PC-3 (cell line): ENCODE results near the gene MLPH. TPM values are rescaled to one million over a fixed set of nuclear protein-coding genes. Genes with fewer than 3 reads are reported as not detected.

Experiments
- ATAC-seq: fragments of 200-7000 bp; cut with Tn5 transposase; 2 replicates; pipeline ENCODE4 v1.9.1; 2020; ENCODE audit warnings: mild to moderate bottlenecking, moderate library complexity
- BruUV-seq: library from RNA; stranded (reverse); fragments of 400-500 nt; replicated peaks from 2 replicates; lab custom pipeline; 2021; lab: Mats Ljungman, UMichigan
- CTCF ChIA-PET: fragments of 300-600 bp; sonication (Branson Sonifier 250); formaldehyde crosslinking; loops from one replicate; lab custom pipeline; 2022; ENCODE audit warnings: antibody characterized with exemption; lab: Charles Lee
- POLR2A ChIA-PET: fragments of 300-600 bp; sonication (Branson Sonifier 250); formaldehyde crosslinking; loops from one replicate; lab custom pipeline; 2022; ENCODE audit warnings: antibody characterized with exemption; ENCODE audit not compliant: unreplicated experiment; lab: Charles Lee
- DNase-seq: peaks from one replicate; pipeline ENCODE4 v3.0.0-alpha.2; 2015
- H2AFZ ChIP-seq: fragments of 300-600 bp; sonication (generic); 2 replicates; pipeline ENCODE4 v1.6.0; 2016; ENCODE audit warnings: antibody characterized with exemption, low read length
- H3F3A ChIP-seq: fragments of 300-600 bp; sonication (generic); one replicate; pipeline ENCODE4 v1.6.0; 2017; ENCODE audit warnings: antibody characterized with exemption, low read length, control low read depth, mild to moderate bottlenecking; ENCODE audit not compliant: unreplicated experiment
- H3K27ac ChIP-seq: fragments of 300-600 bp; sonication (generic); 2 replicates; pipeline ENCODE4 v1.5.1; 2016; ENCODE audit warnings: mild to moderate bottlenecking, low read length
- H3K27me3 ChIP-seq: fragments of 300-600 bp; sonication (generic); 2 replicates; pipeline ENCODE4 v1.6.1; 2016; ENCODE audit warnings: low read length, mixed read lengths
- H3K36me3 ChIP-seq: fragments of 300-600 bp; sonication (generic); 2 replicates; pipeline ENCODE4 v1.6.1; 2016; ENCODE audit warnings: low read depth, mixed run types, low read length, mixed read lengths
- H3K4me1 ChIP-seq: fragments of 300-600 bp; sonication (generic); 2 replicates; pipeline ENCODE4 v1.5.1; 2016; ENCODE audit warnings: low read length; ENCODE audit not compliant: insufficient read depth
- H3K4me2 ChIP-seq: fragments of 300-600 bp; sonication (generic); 2 replicates; pipeline ENCODE4 v1.6.0; 2016; ENCODE audit warnings: low read length
- H3K4me3 ChIP-seq: fragments of 300-600 bp; sonication (generic); 2 replicates; pipeline ENCODE4 v1.5.1; 2016; ENCODE audit warnings: mild to moderate bottlenecking, low read length, mixed read lengths
- H3K79me2 ChIP-seq: fragments of 300-600 bp; sonication (generic); 2 replicates; pipeline ENCODE4 v1.6.1; 2017; ENCODE audit warnings: low read length, mixed read lengths
- H3K9ac ChIP-seq: fragments of 300-600 bp; sonication (generic); 2 replicates; pipeline ENCODE4 v1.6.0; 2016; ENCODE audit warnings: mild to moderate bottlenecking, low read length
- H3K9me2 ChIP-seq: fragments of 300-600 bp; sonication (generic); replicated peaks from 2 replicates; pipeline ENCODE4 v1.6.1; 2016; ENCODE audit warnings: mixed run types, low read length, mixed read lengths
- H3K9me3 ChIP-seq: fragments of 300-600 bp; sonication (generic); 2 replicates; pipeline ENCODE4 v1.6.1; 2016; ENCODE audit warnings: low read length, mixed read lengths
- H4K20me1 ChIP-seq: fragments of 300-600 bp; sonication (generic); 2 replicates; pipeline ENCODE4 v1.6.1; 2016; ENCODE audit warnings: low read length, mixed read lengths
- CTCF ChIP-seq: fragments of 300-600 bp; sonication (generic); conservative IDR thresholded peaks from 2 replicates; pipeline ENCODE4 v1.5.1; 2017; ENCODE audit warnings: antibody characterized with exemption, low read depth, mild to moderate bottlenecking, low read length
- EZH2 ChIP-seq: fragments of 300-600 bp; sonication (generic); IDR thresholded peaks from one replicate; pipeline ENCODE4 v1.6.1; 2017; ENCODE audit warnings: antibody characterized with exemption, mild to moderate bottlenecking, low read length; ENCODE audit not compliant: unreplicated experiment
- EZH2phosphoT487 ChIP-seq: fragments of 300-600 bp; sonication (generic); IDR thresholded peaks from 2 replicates; pipeline ENCODE4 v1.6.1; 2018; ENCODE audit warnings: mild to moderate bottlenecking, antibody characterized with exemption, low read length, borderline replicate concordance
- intact Hi-C: fragments of 100-400 bp; cut with micrococcal nuclease; formaldehyde crosslinking; loops from 2 replicates; pipeline ENCODE4 v1.9.0; 2023
- total RNA-seq: library from RNA; depleted of rRNA; stranded (reverse); fragments of >200 nt; gene quantifications from 2 replicates; pipeline ENCODE4 v1.2.3, GENCODE V29; 2014

MLPH gene
- total RNA-seq, 1 experiment from 2014 or later = 201 TPM

DNA sequence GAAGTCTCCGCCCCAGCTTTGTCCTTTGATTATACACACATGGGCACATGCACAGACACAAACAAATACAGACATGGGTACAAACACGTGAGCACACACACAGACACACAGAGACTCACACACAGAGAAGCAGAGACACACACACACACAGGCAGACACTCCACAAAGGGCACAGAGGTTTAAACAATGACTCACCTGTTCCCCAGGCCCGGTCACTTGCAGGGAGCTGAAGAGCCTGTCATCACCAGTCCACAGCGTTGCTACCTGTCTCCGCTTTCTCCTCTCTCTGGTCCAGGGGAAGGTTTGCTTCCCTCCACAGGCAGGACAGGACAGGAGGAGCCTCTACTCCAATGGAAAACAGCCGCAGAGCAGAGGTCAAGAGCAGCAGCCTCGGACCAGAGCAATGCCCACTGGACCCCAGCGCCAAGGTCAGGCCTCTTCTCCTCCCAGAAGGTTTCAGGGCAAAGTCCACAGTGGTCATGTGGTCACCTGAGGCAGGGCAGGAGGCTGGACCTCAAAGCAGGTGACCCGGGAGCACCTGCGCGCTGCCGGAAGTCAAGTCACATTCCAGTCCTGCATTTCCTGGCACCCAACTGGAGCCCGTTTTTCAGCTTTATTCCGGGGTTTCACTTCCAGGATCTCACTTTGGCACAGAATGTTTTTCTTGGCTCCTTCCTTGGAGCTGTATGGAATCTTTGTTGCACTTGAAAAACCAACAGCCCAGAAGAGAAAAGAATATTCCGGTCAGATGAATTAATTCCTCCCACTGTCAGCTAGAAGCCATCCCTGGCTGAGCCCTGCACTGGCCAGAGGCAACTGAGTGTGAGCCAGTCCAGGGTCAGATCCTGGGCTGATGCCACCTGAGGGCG, 103.5 kb downstream of the MLPH start, which contains the start of gene RAB17:
TSS of gene RAB17 (minus strand) at position 463 of the 869 bp plus-strand sequence. CDS start 4,580 bp downstream, outside the sequence.
- intact Hi-C loops = loop anchor here (10.0 kb wide), 1 partner anchor 74 kb away; no protein-coding TSS in a partner anchor
- Histone ChIP-seq H3K4me2 (peak within 1 kb of the TSS; percentile 86), H3K79me2 (peaks cover 40% of the 10 kb centered on the region), H3K9ac (peak within 1 kb of the TSS; percentile 70), H3K9me2 (no peaks in the 10 kb centered on the region), H3K4me3 (peak within 1 kb of the TSS; percentile 71), H3K9me3 (no peaks in the 10 kb centered on the region), H3K36me3 (no peaks in the 10 kb centered on the region), H2AFZ (peak within 1 kb of the TSS; percentile 74), H3K4me1 (peaks cover 14% of the 10 kb centered on the region), H3K27ac (peak within 1 kb of the TSS; percentile 87), H3F3A (no peaks in the 10 kb centered on the region), H3K27me3 (no peaks in the 10 kb centered on the region), H4K20me1 (0 out of 2 replicates have a peak, but pooled peaks cover 5% of the 10 kb centered on the region)
- CTCF ChIA-PET = no interaction called here
- DNase-seq (peak; percentile 65), ATAC-seq (peak; percentile 80)
- no peak for TF ChIP-seq CTCF
- no peak for TF ChIP-seq EZH2
- no peak for TF ChIP-seq EZH2phosphoT487
- POLR2A ChIA-PET = interaction anchor here (0.7 kb wide), 1 partner anchor 153 kb away, joined by 3 read pairs; no protein-coding TSS in a partner anchor
- BruUV-seq = no TSS peak

DNA sequence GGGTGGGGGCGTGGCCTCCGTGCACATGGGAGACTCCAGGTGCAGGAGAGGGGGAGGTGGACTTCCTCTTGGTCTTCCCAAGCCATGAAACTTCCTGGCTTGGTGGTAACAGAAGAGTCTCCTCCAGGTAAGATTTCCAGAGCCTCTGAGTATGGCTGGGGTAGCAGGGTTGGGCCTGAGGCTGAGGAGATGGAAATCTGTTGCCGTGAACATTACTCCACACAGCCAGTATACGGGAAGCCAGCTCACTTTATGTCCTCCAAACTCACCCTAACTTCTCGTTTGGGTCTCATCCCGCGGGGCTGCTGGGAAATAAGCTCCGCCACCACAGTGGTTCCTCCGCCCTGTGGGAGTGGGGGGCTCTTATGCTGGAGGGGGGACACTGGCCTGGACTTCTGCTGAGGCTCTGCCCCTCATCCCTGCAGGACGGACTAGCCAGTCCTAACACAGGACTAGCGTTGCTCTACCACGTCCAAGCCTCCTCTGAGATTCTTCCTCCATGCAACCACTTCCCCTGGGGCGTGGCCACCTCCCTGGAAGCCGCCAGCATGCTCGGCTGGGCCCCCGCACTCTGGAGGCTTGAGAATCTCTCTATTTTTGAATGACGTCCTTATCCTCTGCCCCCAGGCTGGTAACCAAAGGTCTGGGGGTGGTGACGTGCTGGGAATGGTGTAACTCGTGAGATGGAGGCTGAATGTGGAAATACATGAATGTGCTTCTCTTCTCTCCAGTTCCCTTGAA, 104.3 kb downstream of the MLPH start:
- Histone ChIP-seq H3K79me2 (peaks cover 38% of the 10 kb centered on the region), H3K4me1 (peaks cover 14% of the 10 kb centered on the region), H3K27me3 (no peaks in the 10 kb centered on the region), H3K9ac (peak overlapping the region; percentile 70), H3K36me3 (no peaks in the 10 kb centered on the region), H4K20me1 (0 out of 2 replicates have a peak, but pooled peaks cover 5% of the 10 kb centered on the region), H3K9me2 (no peaks in the 10 kb centered on the region), H2AFZ (peak overlapping the region; percentile 74), H3K4me2 (peak overlapping the region; percentile 86), H3K4me3 (peak overlapping the region; percentile 71), H3F3A (no peaks in the 10 kb centered on the region), H3K9me3 (no peaks in the 10 kb centered on the region), H3K27ac (peak overlapping the region; percentile 87)
- TF ChIP-seq CTCF (no peak), EZH2 (no peak), EZH2phosphoT487 (no peak)
- ChIA-PET CTCF (interaction anchor here (0.7 kb wide), 1 partner anchor 81 kb away, joined by 3 read pairs; no protein-coding TSS in a partner anchor), POLR2A (interaction anchor here (0.7 kb wide), 1 partner anchor 116 kb away, joined by 10 read pairs; no protein-coding TSS in a partner anchor)
- ATAC-seq (peak; percentile 29), DNase-seq (peak; percentile 87)
- BruUV-seq = TSS peak; percentile 72
- intact Hi-C loops = loop anchor here (10.0 kb wide), 1 partner anchor 73 kb away; no protein-coding TSS in a partner anchor
